ENCODE results near the gene CLCC1. TPM values are rescaled to one million over a fixed set of nuclear protein-coding genes. Genes with fewer than 3 reads are reported as not detected.

The CLCC1 gene
- total and polyA plus RNA-seq, 8 donors = 35.4 to 59.2 (median 50.2) TPM

DNA sequence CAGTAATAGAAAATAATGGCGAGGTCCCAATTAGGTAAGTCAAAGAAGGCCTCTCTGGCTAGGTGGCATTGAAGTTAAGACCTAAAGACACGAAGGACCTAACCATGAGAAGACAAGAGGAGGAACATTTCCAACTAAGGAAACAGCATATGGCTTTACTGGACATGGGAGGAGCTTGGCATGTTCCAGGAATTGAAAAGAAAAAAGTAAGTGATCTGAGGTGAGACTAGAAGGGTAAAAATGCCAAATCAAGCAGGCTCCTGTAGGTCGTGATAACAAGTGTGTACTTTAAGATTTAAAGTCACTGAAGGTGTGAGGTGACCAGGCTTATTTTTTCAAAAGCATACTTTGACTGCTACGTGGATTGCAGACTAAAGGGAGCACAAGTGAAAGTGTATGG lies 13.4 kb upstream of the CLCC1 start:
- TF ChIP-seq, protein P1, sequence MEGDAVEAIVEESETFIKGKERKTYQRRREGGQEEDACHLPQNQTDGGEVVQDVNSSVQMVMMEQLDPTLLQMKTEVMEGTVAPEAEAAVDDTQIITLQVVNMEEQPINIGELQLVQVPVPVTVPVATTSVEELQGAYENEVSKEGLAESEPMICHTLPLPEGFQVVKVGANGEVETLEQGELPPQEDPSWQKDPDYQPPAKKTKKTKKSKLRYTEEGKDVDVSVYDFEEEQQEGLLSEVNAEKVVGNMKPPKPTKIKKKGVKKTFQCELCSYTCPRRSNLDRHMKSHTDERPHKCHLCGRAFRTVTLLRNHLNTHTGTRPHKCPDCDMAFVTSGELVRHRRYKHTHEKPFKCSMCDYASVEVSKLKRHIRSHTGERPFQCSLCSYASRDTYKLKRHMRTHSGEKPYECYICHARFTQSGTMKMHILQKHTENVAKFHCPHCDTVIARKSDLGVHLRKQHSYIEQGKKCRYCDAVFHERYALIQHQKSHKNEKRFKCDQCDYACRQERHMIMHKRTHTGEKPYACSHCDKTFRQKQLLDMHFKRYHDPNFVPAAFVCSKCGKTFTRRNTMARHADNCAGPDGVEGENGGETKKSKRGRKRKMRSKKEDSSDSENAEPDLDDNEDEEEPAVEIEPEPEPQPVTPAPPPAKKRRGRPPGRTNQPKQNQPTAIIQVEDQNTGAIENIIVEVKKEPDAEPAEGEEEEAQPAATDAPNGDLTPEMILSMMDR (IDR thresholded peaks at IDR 0.05) = no peak
- Histone ChIP-seq H3K27ac (no peak overlapping the region), H3K4me1 (no peaks in the 10 kb centered on the region), H3K9me3 (no peaks in the 10 kb centered on the region), H3K36me3 (peaks cover 0 to 61% of the 10 kb centered on the region in 2 donors), H3K27me3 (no peaks in the 10 kb centered on the region), H3K4me3 (no peak overlapping the region)
- DNase-seq = no peak
- intact Hi-C loops (cut with DNase I) = no loop called here
- ATAC-seq = no peak

DNA sequence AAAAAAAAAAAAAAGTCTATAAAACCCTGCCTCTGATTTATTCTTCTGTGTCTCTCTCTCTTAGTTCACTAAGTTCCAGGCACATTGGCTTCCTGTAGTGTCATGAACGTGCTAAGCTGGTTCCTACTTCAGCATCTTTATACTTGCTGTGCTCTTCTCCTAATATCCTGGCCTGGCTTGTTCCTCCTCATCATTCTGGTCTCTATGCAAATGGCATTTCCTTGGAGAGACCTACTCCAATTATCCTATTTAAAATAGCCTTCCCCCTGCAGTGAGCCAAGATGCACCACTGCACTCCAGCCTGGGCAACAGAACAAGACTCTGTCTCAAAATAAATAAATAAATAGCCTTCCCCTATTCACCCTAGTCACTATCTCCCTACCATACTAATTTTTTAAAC lies 9.7 kb upstream of the CLCC1 start:
- intact Hi-C loops (cut with DNase I) = no loop called here
- ATAC-seq (no peak), DNase-seq (no peak)
- Histone ChIP-seq H3K36me3 (peaks cover 0 to 50% of the 10 kb centered on the region in 2 donors), H3K9me3 (no peaks in the 10 kb centered on the region), H3K4me3 (no peak overlapping the region), H3K27me3 (no peaks in the 10 kb centered on the region), H3K27ac (no peak overlapping the region), H3K4me1 (no peaks in the 10 kb centered on the region)
- TF ChIP-seq, protein P1 (IDR thresholded peaks at IDR 0.05) = no peak

DNA sequence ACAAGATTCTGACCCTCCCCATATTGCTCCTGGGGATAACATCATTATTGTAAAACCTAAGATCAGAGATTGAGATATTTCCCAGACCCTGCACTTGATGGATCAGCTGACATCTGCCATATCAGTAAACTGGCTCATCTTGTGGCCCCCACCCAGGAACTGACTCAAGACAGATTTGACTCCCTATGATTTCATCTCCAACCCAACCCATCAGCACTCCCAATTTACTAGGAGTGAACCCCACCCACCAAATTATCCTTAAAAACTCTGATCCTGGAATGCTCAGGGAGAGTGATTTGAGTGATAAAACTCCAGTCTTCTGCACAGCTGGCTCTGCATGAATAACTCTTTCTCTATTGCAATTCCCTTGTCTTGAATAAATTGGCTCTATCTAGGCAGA lies 6.1 kb upstream of the CLCC1 start:
- Histone ChIP-seq H3K9me3 (no peaks in the 10 kb centered on the region), H3K27me3 (no peaks in the 10 kb centered on the region), H3K27ac (no peak overlapping the region), H3K4me1 (peaks cover 0 to under 1% of the 10 kb centered on the region in 2 donors), H3K4me3 (no peak overlapping the region), H3K36me3 (peaks cover 0 to 26% of the 10 kb centered on the region in 2 donors)
- no peak for ATAC-seq
- DNase-seq = no peak
- intact Hi-C loops (cut with DNase I) = no loop called here
- TF ChIP-seq, protein P1 (IDR thresholded peaks at IDR 0.05) = no peak

DNA sequence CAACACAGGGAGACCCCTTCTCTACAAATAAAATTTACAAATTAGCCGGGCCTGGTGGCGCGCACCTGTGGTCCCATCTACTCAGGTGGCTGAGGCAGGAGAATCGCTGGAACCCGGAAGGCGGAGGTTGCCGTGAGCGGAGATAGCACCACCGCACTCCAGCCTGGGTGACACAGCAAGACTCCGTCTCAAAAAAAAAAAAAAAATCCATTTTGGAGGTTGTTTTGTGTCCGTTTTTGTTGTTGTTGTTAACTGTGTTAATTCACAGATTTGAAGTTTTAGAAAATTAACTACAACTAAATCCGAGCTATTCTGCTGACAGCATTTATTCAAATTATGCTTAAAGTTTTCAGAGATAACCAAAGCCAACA lies 618 bp downstream of the CLCC1 start:
- Histone ChIP-seq H3K27me3 (no peaks in the 10 kb centered on the region), H3K9me3 (no peaks in the 10 kb centered on the region), H3K36me3 (no peaks in the 10 kb centered on the region), H3K4me3 (peak overlapping the region; percentile 74), H3K27ac (peak overlapping the region; percentile 96 to 97), H3K4me1 (peaks cover 7 to 35% of the 10 kb centered on the region in 2 donors)
- peak; percentile 50 for ATAC-seq
- TF ChIP-seq, protein P1 (IDR thresholded peaks at IDR 0.05) = no peak
- intact Hi-C loops (cut with DNase I) = no loop called here
- DNase-seq = peak in 1 of 4 donors; percentile 83

DNA sequence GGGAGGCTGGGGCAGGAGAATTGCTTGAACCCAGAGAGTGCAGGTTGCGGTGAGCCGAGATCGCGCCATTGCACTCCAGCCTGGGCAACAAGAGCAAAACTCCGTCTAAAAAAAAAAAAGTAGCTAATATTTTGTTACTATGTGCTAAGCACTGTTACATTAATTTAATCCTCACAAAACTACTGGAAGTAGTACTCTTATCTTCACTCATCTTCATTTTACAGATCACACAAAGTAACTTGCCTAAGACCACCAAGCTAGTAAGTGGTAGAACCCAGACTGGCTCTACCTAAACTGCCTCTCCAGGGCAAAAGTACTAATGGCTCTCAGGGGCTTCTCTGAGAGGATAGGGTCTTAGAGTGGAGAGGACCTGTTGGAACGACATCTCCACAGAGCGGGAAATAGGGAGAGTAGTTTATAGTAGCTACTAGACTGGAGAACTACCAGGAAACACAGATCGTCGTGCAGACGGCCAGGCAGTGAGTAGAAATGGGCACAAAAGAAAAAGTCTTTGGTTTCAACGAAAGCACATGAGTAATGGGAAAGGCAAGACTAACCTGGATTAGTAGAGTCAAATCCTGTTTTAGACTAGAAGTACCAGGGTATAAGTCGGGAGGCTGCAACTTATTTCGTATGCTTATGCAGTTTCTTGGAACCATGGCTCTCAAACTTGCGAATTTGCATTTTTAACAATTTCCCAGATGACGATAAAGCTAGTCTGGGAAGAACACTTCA lies 1.4 kb downstream of the CLCC1 start:
- H3K36me3 ChIP-seq = no peaks in the 10 kb centered on the region
- peak overlapping the region in 1 of 2 donors; percentile 96 for H3K27ac ChIP-seq
- peaks cover 7 to 35% of the 10 kb centered on the region in 2 donors for H3K4me1 ChIP-seq
- ATAC-seq (no peak), DNase-seq (no peak)
- peak overlapping the region; percentile 74 for H3K4me3 ChIP-seq
- H3K27me3 ChIP-seq = no peaks in the 10 kb centered on the region
- intact Hi-C loops (cut with DNase I) = no loop called here
- H3K9me3 ChIP-seq = no peaks in the 10 kb centered on the region
- TF ChIP-seq, protein P1 (IDR thresholded peaks at IDR 0.05) = no peak

Measured in left lung (tissue), 10 donors.